ENCODE measurements around the gene MYO3B.

GRCh38 chr2:170344663-170345346 lies 166.9 kb downstream of the MYO3B start:
- TF ChIP-seq TAF1 (IDR thresholded peaks at IDR 0.05; ENCODE audit: borderline replicate concordance, insufficient read depth, low read length) (no peak), REST (IDR thresholded peaks at IDR 0.05; ENCODE audit: insufficient read depth in 1 of 2, low read depth in 2 of 2, low read length in 2 of 2) (no peak)
